Gastroesophageal sphincter (tissue), 3 donors: ENCODE results near the gene ENOX1.

ENCODE experiments used
- CTCF ChIP-seq, 4 experiments: fragments of 200-600 bp in 2 of 4; fragments of 450-650 bp in 2 of 4; sonication (generic) in 1 of 4; IDR thresholded peaks; one replicate each; pipeline ENCODE4 v1.5.1; 2017 to 2019; ENCODE audit warnings: antibody characterized with exemption in 4 of 4, mild to moderate bottlenecking in 2 of 4, moderate library complexity in 2 of 4
- POLR2A ChIP-seq, 2 donors: fragments of 450-650 bp; IDR thresholded peaks; one replicate each; pipeline ENCODE4 v1.6.1; 2017; ENCODE audit warnings: antibody characterized with exemption in 2 of 2, mild to moderate bottlenecking in 2 of 2, moderate library complexity in 1 of 2
- POLR2AphosphoS5 ChIP-seq: sonication (generic); formaldehyde crosslinking; IDR thresholded peaks from one replicate; pipeline ENCODE4 v1.6.1; 2017; ENCODE audit warnings: antibody characterized with exemption

- TF ChIP-seq CTCF (IDR thresholded peaks at IDR 0.05), result no peak
- no peak for TF ChIP-seq POLR2A (IDR thresholded peaks at IDR 0.05)
- TF ChIP-seq POLR2AphosphoS5, result no peak
Observed at GRCh38 chr13:43357564-43357963, 429.2 kb downstream of the ENOX1 start.
